HG02943 (cell line): Measurements from ENCODE around the gene TARP.

ENCODE experiments used
- ATAC-seq: cut with Tn5 transposase; IDR thresholded peaks from one replicate; pipeline ENCODE4 v1.9.1; 2021; ENCODE audit warnings: mild to moderate bottlenecking, low read depth, moderate library complexity; ENCODE audit not compliant: unreplicated experiment

TARP gene

DNA sequence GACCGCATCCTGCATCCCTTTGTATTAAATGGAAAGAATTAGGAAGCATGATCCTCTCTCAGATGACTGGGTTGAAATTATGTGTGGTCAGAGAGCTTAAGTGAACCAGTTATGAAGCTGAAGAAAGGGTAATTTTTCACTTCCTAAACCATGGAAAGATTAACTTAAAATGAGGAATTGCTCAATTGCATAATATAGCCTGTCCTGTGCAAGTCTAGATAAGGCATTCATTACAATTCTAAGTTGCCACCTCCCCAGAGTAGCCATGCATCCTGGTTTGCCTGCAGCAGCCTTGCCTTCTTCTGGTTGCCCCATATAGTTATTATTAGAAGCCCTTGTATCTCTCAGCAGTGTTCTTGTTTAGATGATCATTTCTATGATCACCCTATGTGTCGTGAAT is 50.1 kb downstream of the TARP start:
- no peak for ATAC-seq

DNA sequence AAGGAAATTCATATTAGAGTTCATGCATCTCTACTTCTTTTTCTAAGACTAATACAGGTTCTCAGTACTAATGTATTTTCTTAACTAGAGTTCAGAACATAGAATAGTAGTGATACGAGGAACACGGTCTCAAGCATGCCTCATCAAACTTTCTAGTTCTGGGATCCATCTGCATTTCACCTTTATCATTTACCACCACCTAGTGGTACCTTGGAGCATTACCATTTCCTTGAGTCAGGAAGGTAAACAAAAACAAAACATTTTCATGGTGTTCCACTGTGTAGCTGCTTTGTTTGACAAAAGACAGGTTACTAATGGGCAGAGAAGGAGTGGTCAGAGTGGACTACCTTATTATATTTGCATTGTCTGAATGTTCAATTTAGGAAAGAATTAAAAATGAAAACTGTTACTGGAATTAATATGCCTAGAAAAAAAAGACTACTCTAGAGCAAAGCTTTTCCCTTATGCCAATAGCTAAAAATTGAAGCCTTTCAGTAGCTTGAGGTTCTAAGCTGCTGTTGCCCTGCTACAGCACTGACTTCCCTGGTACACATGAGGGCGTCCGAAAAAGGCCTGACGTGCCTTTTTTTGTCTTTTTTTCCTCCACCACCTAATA is 50.8 kb downstream of the TARP start:
- no peak for ATAC-seq

DNA sequence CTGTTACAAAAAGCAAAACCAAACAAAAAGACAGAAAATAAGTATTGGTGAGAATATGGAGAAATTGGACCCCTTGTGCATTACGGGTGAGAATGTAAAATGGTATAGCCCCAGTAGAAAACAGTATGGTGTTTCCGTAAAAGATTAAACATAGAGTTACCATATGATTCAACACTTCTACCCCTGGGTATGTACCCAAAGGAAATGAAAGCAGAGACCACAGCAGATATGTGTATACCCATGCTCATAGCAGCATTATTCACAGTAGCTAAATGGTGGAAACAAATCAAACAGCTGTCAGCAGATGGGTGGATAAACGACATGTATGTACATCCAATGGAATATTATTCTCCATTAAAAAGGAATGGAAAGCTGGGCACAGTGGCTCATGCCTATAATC is 53.0 kb downstream of the TARP start:
- ATAC-seq: peak; percentile 55

DNA sequence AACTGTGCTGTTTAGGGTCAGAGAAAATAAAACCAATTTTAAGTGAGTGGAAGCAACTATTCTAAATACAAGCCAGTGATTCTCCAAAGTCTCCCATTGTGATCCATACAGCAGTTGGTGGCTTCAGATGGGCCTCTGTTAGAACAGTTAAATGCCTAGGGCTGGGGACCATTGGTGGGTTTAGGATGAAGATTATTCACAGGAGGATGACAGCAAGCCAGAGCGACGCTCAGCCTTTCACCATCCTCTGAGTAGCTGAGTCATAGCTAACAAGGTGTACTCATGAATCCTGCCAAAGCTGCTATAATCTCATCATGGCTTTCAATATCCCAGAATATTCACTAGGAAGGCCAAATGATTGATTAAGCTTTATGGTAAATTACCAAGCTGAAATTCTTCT is 55.8 kb downstream of the TARP start:
- no peak for ATAC-seq

DNA sequence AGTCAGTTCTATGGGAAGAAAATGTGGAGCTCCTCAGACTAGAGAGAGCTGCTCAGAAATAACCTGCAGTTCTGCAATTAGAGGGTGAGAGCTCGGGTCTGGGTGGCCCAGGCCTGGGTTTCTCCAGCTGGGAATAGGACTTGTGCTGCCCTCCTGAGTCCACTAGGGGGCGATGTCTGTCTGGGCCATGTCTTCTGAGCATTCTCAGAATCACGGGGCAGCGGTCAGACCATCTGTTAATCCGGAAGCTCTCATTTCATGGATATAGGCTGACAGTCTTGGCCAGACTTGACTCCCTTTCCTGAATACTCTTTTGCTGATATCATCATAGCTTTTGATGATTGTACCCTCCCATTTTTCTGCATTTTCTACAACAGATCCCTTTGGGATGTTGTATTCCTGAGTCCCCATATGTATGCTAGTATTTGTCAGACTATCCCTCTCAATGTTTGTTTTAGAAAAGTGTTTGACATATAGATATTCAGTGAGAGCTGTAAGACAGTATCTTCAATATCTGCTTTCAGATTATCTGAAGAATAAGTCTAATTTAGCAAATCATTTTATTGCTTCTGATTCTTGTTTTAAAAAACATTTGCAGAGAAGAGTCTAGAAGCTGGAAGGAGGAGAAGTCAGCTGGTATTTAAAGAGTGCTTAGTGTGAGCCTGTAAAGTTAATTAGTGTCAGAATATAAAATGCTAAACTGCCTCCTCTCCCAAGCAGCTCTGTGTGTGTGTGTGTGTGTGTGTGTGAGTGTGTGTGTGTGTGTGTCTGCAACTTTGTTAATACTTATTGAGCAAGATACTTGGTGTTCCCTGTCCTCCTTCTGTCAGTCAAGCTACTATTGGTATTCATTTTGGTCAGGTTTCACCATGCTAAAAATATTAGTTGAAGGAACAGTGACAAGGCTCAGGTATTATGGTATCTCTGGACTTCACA is 57.4 kb downstream of the TARP start:
- peak; percentile 85 for ATAC-seq

DNA sequence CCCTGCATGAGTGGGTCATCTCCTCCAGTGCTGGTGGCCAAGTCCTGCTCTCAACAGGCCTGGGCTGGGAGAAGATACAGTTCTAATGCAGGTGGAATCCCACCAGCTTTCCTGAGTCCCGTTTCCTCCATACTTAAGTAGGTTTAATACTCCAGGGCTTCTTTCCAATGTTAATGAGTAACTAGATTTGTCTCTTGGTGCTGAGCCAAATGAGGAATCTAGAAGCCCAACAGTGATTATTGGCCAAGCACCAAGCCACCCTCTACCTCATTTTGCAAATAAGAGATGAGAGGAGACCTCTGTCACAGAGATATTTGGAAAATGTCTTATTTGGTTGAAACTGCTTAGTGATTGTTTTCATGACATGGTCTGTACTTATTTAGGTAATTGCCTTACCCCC is 58.3 kb downstream of the TARP start:
- no peak for ATAC-seq

DNA sequence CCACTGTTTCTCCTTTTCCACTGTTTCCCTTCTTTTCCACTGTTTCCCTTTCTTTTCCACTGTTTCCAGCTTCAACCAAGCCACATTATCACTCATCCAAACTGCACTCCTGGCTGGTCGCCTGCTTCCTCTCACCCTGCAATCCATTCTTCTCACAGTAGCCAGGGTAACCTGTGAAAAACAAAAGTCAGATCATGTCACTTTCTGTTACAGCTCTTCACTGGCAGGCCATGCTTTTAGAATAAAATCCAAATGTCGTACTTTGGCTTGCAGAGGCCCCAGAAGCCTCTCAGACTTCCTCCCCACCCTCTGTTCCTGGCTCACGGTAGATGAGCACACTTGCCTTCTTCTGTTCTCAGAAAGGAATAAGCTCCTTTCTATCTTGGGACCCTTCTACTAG is 61.5 kb downstream of the TARP start:
- ATAC-seq: no peak

DNA sequence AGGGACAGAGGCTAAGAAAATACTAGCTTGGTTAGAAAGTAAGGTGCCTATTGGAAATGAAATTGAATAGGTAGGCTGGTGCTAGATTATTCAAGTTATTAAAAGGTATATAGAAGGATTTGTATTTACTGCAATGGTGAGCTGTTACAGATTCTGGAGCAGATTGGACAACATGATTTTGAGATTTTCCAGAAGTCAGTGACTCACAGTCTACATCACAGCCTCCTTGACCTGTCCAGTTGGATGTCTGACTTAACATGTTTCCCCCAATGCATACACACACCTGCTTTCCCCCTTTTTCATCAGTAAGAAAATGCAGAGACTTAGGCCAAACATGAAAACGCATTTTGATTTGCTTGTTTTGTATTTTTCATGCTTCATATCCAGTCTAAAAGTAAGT is 62.0 kb downstream of the TARP start:
- no peak for ATAC-seq
